Measurements from ENCODE around the gene EBI3. TPM values are rescaled to one million over a fixed set of nuclear protein-coding genes. Genes with fewer than 3 reads are reported as not detected.

EBI3 gene
- total and polyA plus RNA-seq, 2 of the 13 experiments (the other 11 are each of a cell fraction or from before 2014, with no cell fraction given): 3.4 TPM; not detected in 1

DNA sequence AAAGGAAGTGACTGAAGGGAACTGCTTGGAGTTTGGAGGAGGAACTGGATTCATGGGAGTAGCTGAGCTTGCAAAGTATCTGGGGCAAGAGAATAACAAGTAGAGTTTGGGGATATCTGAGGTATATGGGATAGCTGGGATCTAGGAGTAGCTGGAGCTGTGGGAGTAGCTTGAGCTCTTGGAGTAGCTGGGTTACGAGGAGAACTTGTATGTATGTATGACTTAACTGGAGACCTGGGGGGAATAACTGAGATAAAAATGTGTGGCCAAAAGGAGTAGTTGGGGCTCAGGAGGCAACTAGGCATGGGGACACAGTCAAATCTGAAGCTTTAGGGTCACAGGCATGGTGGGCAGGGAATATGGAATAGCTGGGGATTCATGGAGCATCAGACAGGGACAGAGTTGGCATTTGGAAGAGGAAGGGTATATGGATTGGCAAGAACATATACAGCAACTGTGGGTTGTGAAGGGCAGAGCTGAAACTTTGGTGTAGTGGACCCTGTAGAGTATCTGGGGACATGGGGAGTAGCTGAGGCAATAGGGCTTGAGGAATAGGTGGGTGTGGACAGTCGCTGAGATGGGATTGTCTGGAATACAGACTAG is 28.3 kb upstream of the EBI3 start:
- in situ Hi-C loops (cut with HindIII; ENCODE audit: extremely low pct_ligation_motif_present, low pct_unique_long_range_greater_than_20kb) (loop anchor here (5.0 to 25.0 kb wide), 2 partner anchors 214 to 339 kb away; partner anchors contain the start of genes EEF2 and ZFR2), intact Hi-C loops (cut with micrococcal nuclease; ENCODE audit: unreplicated experiment) (no loop called here)
- ChIA-PET CTCF (ENCODE audit: low intra/inter-chr PET ratio, low total read pairs) (no interaction called here), POLR2A (no interaction called here)
- 33% methylated on average over 2 of the region's 2 CpGs for WGBS (ENCODE audit: low lambda C conversion rate)
- no peak overlapping the region for H3K9ac ChIP-seq (ENCODE audit: insufficient read depth, low read depth, low read length)
- no peaks in the 10 kb centered on the region for H4K20me1 ChIP-seq (ENCODE audit: insufficient read depth, low read length)
- peaks cover 11% of the 10 kb centered on the region; the same call in 1 of the 2 replicates for H3K4me1 ChIP-seq (ENCODE audit: insufficient read depth, low read length)
- no peak for ATAC-seq
- no peaks in the 10 kb centered on the region for H3K79me2 ChIP-seq (ENCODE audit: insufficient read depth, low read length)
- no peak overlapping the region for H3K4me3 ChIP-seq (replicated peaks in 1 of 3; ENCODE audit: insufficient read depth in 1 of 3, low read depth in 2 of 3, low read length in 3 of 3)
- no peak overlapping the region for H3K27ac ChIP-seq (ENCODE audit: extremely low read length, insufficient read depth, low read length)
- no peak overlapping the region for H3K4me2 ChIP-seq (ENCODE audit: low read depth, low read length)
- no peaks in the 10 kb centered on the region for H3K36me3 ChIP-seq (replicated peaks in 1 of 2; ENCODE audit: control insufficient read depth in 1 of 2, insufficient read depth in 2 of 2, low read length in 2 of 2)
- H3K9me3 ChIP-seq (ENCODE audit: low read length): no peaks in the 10 kb centered on the region
- DNase-seq (ENCODE audit: low spot score): no peak
- no peak for FAIRE-seq
- no peak for TF ChIP-seq ZNF34 (CRISPR knock-in tag; IDR thresholded peaks at IDR 0.05; ENCODE audit: borderline replicate concordance)
- no peak for TF ChIP-seq HNRNPUL1 (IDR thresholded peaks at IDR 0.05; ENCODE audit: low read depth, low read length)
- TF ChIP-seq CREM (IDR thresholded peaks at IDR 0.05): no peak
- TF ChIP-seq CREM (CRISPR knock-in tag; IDR thresholded peaks at IDR 0.05): no peak
- TF ChIP-seq HDAC6 (IDR thresholded peaks at IDR 0.05; ENCODE audit: low read depth, low read length): no peak
- no peak for TF ChIP-seq ZNF253 (CRISPR knock-in tag; IDR thresholded peaks at IDR 0.05; ENCODE audit: borderline replicate concordance)
- TF ChIP-seq HOXA3 (CRISPR knock-in tag; IDR thresholded peaks at IDR 0.05): no peak
- TF ChIP-seq MTA3 (CRISPR knock-in tag; IDR thresholded peaks at IDR 0.05): no peak
- TF ChIP-seq CBX2 (IDR thresholded peaks at IDR 0.05; ENCODE audit: low read depth, low read length): no peak
- no peak for TF ChIP-seq CBX2 (CRISPR knock-in tag; IDR thresholded peaks at IDR 0.05; ENCODE audit: low read depth)
- no peak for TF ChIP-seq PAF1 (CRISPR knock-in tag; IDR thresholded peaks at IDR 0.05)
- BruUV-seq (replicated peaks): no TSS peak
- H3K27me3 ChIP-seq (ENCODE audit: control insufficient read depth in 1 of 2, insufficient read depth in 2 of 2, low read length in 2 of 2): peaks cover 7 to 48% of the 10 kb centered on the region in 2 experiments; a peak in 4 of 5 replicates
- H2AFZ ChIP-seq (ENCODE audit: low read length): no peak overlapping the region
